ENCODE results near the gene ZNF79.
"Not testable (repeated sequence)": the region's sequence is repeated elsewhere in the genome, so short reads cannot be mapped to it uniquely, and the experiment has no call there.

- TF ChIP-seq CTCF, POLR2A, POLR2AphosphoS5 (IDR thresholded peaks at IDR 0.05): not testable (repeated sequence)
Measured at GRCh38 chr9:127466407-127466917, 42.3 kb downstream of the ZNF79 start.
